NB4 (cell line): ENCODE results near the gene DSCAM.

Source experiments
- CTCF ChIP-seq: IDR thresholded peaks from one replicate; pipeline ENCODE4 v1.5.1; 2012; ENCODE audit warnings: low read depth, low read length
- MYC ChIP-seq: IDR thresholded peaks from 2 replicates; pipeline ENCODE4 v1.6.1; 2011; ENCODE audit warnings: low read depth, low read length

GRCh38 chr21:40707656-40708244, 139.2 kb downstream of the DSCAM start:
- TF ChIP-seq CTCF = no peak
- TF ChIP-seq MYC = no peak
